Fibroblast of mammary gland (primary cell): ENCODE results near the gene KCNMA1.
A peak's percentile ranks its signal among the peaks of the same experiment; 100 is the strongest.

Source experiments
- DNase-seq: peaks from one replicate; pipeline ENCODE4 v3.0.0-alpha.2; 2010; ENCODE audit warnings: low read depth
- H3K4me3 ChIP-seq: 2 replicates; pipeline ENCODE4 v1.5.1; 2011; ENCODE audit warnings: low read depth, mild to moderate bottlenecking, low read length, moderate library complexity; ENCODE audit not compliant: control insufficient read depth
- CTCF ChIP-seq: conservative IDR thresholded peaks from 2 replicates; pipeline ENCODE4 v1.5.1; 2011; ENCODE audit warnings: low read depth, low read length, inconsistent platforms; ENCODE audit not compliant: control insufficient read depth, insufficient read depth

Gene KCNMA1

GRCh38 chr10:77647543-77648293 lies 10.1 kb upstream of the KCNMA1 start:
- H3K4me3 ChIP-seq: no peak overlapping the region
- DNase-seq: no peak
- TF ChIP-seq CTCF: no peak

DNA sequence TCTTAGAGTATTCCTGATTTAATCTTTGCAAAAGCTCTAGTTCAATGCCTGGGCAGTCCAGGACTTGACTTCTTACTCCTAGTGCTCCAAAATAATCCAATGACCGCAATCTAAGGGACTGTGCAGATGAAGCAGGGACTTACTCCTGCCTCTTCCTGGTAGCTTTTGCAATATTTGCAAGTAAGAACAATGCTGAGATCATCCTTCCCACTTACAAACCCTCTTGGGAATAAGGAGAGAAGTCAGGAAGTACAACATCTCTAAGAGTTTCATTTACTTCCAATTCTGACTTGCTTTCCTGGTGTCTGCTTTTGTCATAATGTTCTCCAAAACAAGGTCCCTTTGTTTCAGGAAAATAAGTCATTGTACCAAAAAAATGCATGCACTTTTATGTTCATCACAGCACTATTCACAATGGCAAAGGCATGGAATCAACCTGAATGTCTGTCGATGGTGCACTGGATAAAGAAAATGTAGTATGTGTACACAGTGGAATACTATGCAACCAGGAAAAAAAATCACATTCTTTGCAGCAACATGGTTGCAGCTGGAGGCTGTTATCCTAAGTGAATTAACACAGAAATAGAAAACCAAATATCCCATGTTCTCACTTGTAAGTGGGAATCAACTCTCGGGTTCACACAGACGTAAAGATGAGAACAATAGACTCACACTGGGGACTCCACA lies 7.1 kb upstream of the KCNMA1 start:
- peak; percentile 69 for DNase-seq
- no peak for TF ChIP-seq CTCF

DNA sequence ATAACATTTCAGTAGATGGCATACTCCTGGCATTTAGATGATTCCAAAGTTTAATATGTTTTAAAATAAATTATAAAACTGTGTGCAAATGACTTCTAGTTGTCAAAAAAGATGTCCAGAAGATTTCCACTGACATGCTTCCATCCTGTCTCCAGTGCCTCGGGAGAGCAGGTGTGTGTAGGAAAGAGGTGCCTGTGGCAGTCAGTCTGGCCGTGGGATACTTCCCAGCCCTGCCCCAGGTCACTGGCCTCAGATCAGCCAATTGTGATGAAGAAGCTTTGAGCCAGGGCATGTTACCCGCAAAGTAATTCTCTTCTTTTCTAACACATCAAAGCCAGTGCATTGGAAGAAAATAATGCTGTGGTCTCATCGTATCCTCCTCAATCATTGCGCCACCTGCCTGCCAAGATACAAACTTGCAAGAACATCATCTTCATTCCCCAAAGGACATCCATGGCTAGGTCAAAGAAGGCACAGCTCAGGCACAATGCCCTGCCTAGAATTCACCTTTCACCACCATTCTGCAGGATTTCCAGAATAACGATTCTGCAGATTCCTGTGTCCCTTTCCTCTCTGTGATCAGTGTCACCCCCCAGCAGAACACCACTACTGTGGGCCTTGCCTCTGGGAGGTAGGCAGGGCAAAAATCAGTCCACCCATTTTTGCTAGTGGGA lies 6.3 kb upstream of the KCNMA1 start:
- TF ChIP-seq CTCF: peak; percentile 68
- H3K4me3 ChIP-seq: no peak overlapping the region
- peak; percentile 77 for DNase-seq

More for the DNA sequence above, 7.1 kb upstream of the KCNMA1 start:
- H3K4me3 ChIP-seq: no peak overlapping the region

DNA sequence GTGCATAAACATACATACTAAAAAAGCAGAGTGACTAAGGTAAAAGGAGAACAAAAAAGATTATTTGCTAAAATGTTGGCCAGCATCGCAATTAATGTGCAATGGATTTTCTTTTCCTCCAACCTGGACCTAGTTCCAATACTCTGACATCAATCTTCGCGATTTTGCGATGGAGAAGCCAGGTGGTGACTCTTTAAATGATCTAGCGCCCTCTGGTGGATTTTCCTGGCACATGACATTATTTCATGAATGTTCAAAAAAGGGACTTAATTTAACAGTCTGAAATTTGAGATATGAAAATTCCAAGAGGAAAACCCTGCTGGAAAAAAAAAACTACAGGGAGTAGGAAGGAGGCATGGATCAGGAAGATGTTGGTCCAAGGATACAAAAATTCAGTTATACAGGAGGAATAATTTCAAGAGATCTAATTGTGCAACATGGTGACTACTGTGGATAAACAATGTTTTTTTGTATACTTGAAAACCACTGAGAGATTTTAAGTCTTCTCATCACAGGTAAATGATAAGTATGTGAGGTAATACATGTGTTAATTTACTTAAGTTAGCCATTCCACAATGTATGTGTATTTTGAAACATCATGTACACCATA lies 4.3 kb upstream of the KCNMA1 start:
- TF ChIP-seq CTCF: peak; percentile 83
- no peak overlapping the region for H3K4me3 ChIP-seq
- DNase-seq: peak; percentile 84

DNA sequence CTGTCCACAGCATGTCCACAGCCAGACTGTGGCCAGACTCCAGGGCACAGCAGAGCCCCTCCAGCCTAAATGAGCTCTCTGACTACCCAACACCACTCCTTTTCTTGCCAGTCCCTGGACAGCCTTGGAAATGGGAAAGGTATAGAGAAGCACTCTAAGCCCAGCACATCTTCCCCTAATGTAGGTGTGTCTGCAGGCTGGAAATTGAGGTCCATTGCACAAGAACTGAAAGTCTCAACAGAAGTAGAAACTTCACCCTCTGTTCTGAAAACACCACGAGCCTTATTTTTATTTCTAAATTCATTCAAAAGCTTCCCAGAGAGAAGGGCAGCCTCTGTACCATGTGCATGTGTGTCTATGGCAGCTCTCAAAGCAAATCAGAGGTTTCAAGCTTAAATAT lies 3.7 kb upstream of the KCNMA1 start:
- TF ChIP-seq CTCF: no peak
- no peak for DNase-seq
- H3K4me3 ChIP-seq: no peak overlapping the region

DNA sequence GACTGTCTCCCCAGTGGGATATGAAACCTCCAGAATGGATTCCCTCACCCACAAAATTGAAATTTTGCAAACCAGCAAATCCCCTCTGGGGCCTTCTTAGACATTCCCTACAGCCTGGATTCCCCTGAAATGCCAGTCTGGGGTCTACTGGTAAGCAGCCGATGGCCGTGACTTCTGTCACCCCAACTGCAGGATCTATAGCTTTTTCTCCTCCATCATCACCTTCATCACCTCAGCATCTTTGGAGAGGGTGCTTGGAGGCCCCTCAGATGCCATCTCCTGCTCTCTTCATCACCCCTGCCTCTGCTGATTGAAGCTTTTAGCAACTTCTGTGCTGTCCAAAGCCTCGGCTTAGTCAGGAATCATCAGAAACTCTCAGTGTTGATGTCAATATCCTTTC lies 2.6 kb upstream of the KCNMA1 start:
- no peak overlapping the region for H3K4me3 ChIP-seq
- no peak for TF ChIP-seq CTCF
- DNase-seq: no peak
